BE2C (cell line): ENCODE data around the gene DDN.

Experiments
- DNase-seq: peaks from one replicate; pipeline ENCODE4 v3.0.0-alpha.2; 2020
- H3K27me3 ChIP-seq: fragments of 250-450 bp; sonication (Bioruptor Pico); 2 replicates; pipeline ENCODE4 v1.5.1; 2020; ENCODE audit warnings: mild to moderate bottlenecking
- H3K36me3 ChIP-seq: fragments of 250-450 bp; sonication (Bioruptor Pico); 2 replicates; pipeline ENCODE4 v1.5.1; 2020; ENCODE audit warnings: mild to moderate bottlenecking
- H3K4me1 ChIP-seq: fragments of 250-450 bp; sonication (Bioruptor Pico); 2 replicates; pipeline ENCODE4 v1.5.1; 2020
- H3K4me3 ChIP-seq: 2 replicates; pipeline ENCODE4 v1.5.1; 2011; ENCODE audit warnings: low read depth, low read length
- H3K9me3 ChIP-seq: fragments of 250-450 bp; sonication (Bioruptor Pico); 2 replicates; pipeline ENCODE4 v1.5.1; 2020
- CTCF ChIP-seq: IDR thresholded peaks from 2 replicates; pipeline ENCODE4 v1.5.1; 2012; ENCODE audit warnings: mild to moderate bottlenecking, low read depth, low read length

The DDN gene

GRCh38 chr12:49032679-49033447 is 33.7 kb upstream of the DDN start:
- Histone ChIP-seq H3K27me3 (no peaks in the 10 kb centered on the region), H3K4me1 (no peaks in the 10 kb centered on the region), H3K9me3 (no peaks in the 10 kb centered on the region), H3K36me3 (peaks cover 93% of the 10 kb centered on the region), H3K4me3 (no peak overlapping the region)
- no peak for DNase-seq
- TF ChIP-seq CTCF = no peak

GRCh38 chr12:49032276-49032675 is 33.1 kb upstream of the DDN start:
- H3K4me1 ChIP-seq = no peaks in the 10 kb centered on the region
- DNase-seq = no peak
- no peaks in the 10 kb centered on the region for H3K9me3 ChIP-seq
- H3K27me3 ChIP-seq = no peaks in the 10 kb centered on the region
- no peak overlapping the region for H3K4me3 ChIP-seq
- peaks cover 93% of the 10 kb centered on the region for H3K36me3 ChIP-seq
- no peak for TF ChIP-seq CTCF

- DNase-seq = no peak
- TF ChIP-seq CTCF = no peak
- peaks cover 90% of the 10 kb centered on the region for H3K36me3 ChIP-seq
Observed at GRCh38 chr12:49031573-49032161, 32.5 kb upstream of the DDN start.

GRCh38 chr12:49030714-49031572 is 31.8 kb upstream of the DDN start:
- Histone ChIP-seq H3K36me3 (peaks cover 92% of the 10 kb centered on the region), H3K9me3 (no peaks in the 10 kb centered on the region), H3K4me3 (no peak overlapping the region), H3K27me3 (no peaks in the 10 kb centered on the region), H3K4me1 (no peaks in the 10 kb centered on the region)
- no peak for TF ChIP-seq CTCF
- DNase-seq = no peak

More at GRCh38 chr12:49031573-49032161, 32.5 kb upstream of the DDN start:
- Histone ChIP-seq H3K4me1 (no peaks in the 10 kb centered on the region), H3K27me3 (no peaks in the 10 kb centered on the region), H3K9me3 (no peaks in the 10 kb centered on the region), H3K4me3 (no peak overlapping the region)

GRCh38 chr12:49030119-49030518 is 30.9 kb upstream of the DDN start:
- Histone ChIP-seq H3K4me3 (no peak overlapping the region), H3K9me3 (no peaks in the 10 kb centered on the region), H3K36me3 (peaks cover 95% of the 10 kb centered on the region), H3K4me1 (no peaks in the 10 kb centered on the region), H3K27me3 (no peaks in the 10 kb centered on the region)
- TF ChIP-seq CTCF = no peak
- no peak for DNase-seq
